Astrocyte (in vitro differentiated cells and primary cell): Measurements from ENCODE around the gene ZNF407. TPM values are rescaled to one million over a fixed set of nuclear protein-coding genes. Genes with fewer than 3 reads are reported as not detected.

Experiments
- DNase-seq: peaks from one replicate; pipeline ENCODE4 v3.0.0-alpha.2; 2010; ENCODE audit warnings: low read depth
- FAIRE-seq: peaks from 2 replicates; lab custom pipeline; 2011; peaks lifted over from hg19 to GRCh38; lab: Jason Lieb, UNC
- H2AFZ ChIP-seq: 2 replicates; pipeline ENCODE4 v1.6.0; 2012; ENCODE audit warnings: low read depth, low read length, inconsistent platforms
- H3K27ac ChIP-seq: 2 replicates; pipeline ENCODE4 v1.5.1; 2011; ENCODE audit warnings: low read depth, low read length, inconsistent platforms
- H3K27me3 ChIP-seq: 2 replicates; pipeline ENCODE4 v1.6.0; 2011; ENCODE audit warnings: low read length, inconsistent platforms; ENCODE audit not compliant: insufficient read depth
- H3K36me3 ChIP-seq: 2 replicates; pipeline ENCODE4 v1.5.1; 2011; ENCODE audit warnings: low read length, inconsistent platforms; ENCODE audit not compliant: insufficient read depth
- H3K4me1 ChIP-seq: 2 replicates; pipeline ENCODE4 v1.5.1; 2011; ENCODE audit warnings: low read length, inconsistent platforms; ENCODE audit not compliant: insufficient read depth
- H3K4me2 ChIP-seq: 2 replicates; pipeline ENCODE4 v1.6.0; 2012; ENCODE audit warnings: low read length, inconsistent platforms
- H3K4me3 ChIP-seq: 2 replicates; pipeline ENCODE4 v1.5.1; 2011; ENCODE audit warnings: low read depth, mild to moderate bottlenecking, low read length, inconsistent platforms; ENCODE audit not compliant: insufficient read depth
- H3K79me2 ChIP-seq: 2 replicates; pipeline ENCODE4 v1.6.0; 2012; ENCODE audit warnings: mild to moderate bottlenecking, low read length, inconsistent platforms; ENCODE audit not compliant: insufficient read depth
- H3K9ac ChIP-seq: 2 replicates; pipeline ENCODE4 v1.6.0; 2012; ENCODE audit warnings: mild to moderate bottlenecking, low read length, inconsistent platforms
- H3K9me3 ChIP-seq: 2 replicates; pipeline ENCODE4 v1.5.1; 2012; ENCODE audit warnings: low read depth, mild to moderate bottlenecking, low read length, inconsistent platforms; ENCODE audit not compliant: insufficient read depth
- H4K20me1 ChIP-seq: 2 replicates; pipeline ENCODE4 v1.6.0; 2012; ENCODE audit warnings: low read length, inconsistent platforms; ENCODE audit not compliant: insufficient read depth
- H3K27ac Mint-ChIP-seq: one replicate; pipeline ENCODE4 v1.8.0; 2021; ENCODE audit warnings: mild to moderate bottlenecking, mixed read lengths; ENCODE audit not compliant: unreplicated experiment
- H3K27me3 Mint-ChIP-seq: one replicate; pipeline ENCODE4 v1.8.0; 2021; ENCODE audit warnings: low read depth, mixed read lengths; ENCODE audit not compliant: unreplicated experiment
- H3K36me3 Mint-ChIP-seq: one replicate; pipeline ENCODE4 v1.8.0; 2021; ENCODE audit warnings: low read depth, mixed read lengths; ENCODE audit not compliant: unreplicated experiment
- H3K4me1 Mint-ChIP-seq: one replicate; pipeline ENCODE4 v1.8.0; 2021; ENCODE audit warnings: low read depth, mixed read lengths; ENCODE audit not compliant: unreplicated experiment
- H3K4me3 Mint-ChIP-seq: one replicate; pipeline ENCODE4 v1.8.0; 2021; ENCODE audit warnings: mild to moderate bottlenecking, moderate library complexity, mixed read lengths; ENCODE audit not compliant: unreplicated experiment
- H3K9me3 Mint-ChIP-seq: one replicate; pipeline ENCODE4 v1.8.0; 2021; ENCODE audit warnings: mild to moderate bottlenecking, mixed read lengths; ENCODE audit not compliant: unreplicated experiment
- CTCF ChIP-seq: IDR thresholded peaks from 2 replicates; pipeline ENCODE4 v1.5.1; 2011; ENCODE audit warnings: low read depth, mild to moderate bottlenecking, inconsistent platforms, low read length, moderate library complexity; ENCODE audit not compliant: insufficient read depth
- EZH2 ChIP-seq: IDR thresholded peaks from 2 replicates; pipeline ENCODE4 v1.6.1; 2012; ENCODE audit warnings: mild to moderate bottlenecking, low read length, inconsistent platforms; ENCODE audit not compliant: insufficient read depth
- total RNA-seq: library from RNA; stranded (reverse); gene quantifications from 2 replicates; pipeline ENCODE4 v1.2.1, GENCODE V29; 2021

Gene ZNF407
- total RNA-seq, 1 donor from 2014 or later = 13.8 TPM

GRCh38 chr18:74784752-74785151, 187.1 kb downstream of the ZNF407 start:
- H3K27me3 Mint-ChIP-seq = no peaks in the 10 kb centered on the region
- H3K36me3 ChIP-seq = no peaks in the 10 kb centered on the region

GRCh38 chr18:74785632-74786031, 188.0 kb downstream of the ZNF407 start:
- Histone ChIP-seq H3K27ac (no peak overlapping the region), H4K20me1 (no peaks in the 10 kb centered on the region), H3K36me3 (no peaks in the 10 kb centered on the region), H2AFZ (no peak overlapping the region), H3K4me2 (no peak overlapping the region), H3K4me1 (no peaks in the 10 kb centered on the region), H3K9ac (no peak overlapping the region), H3K27me3 (no peaks in the 10 kb centered on the region), H3K9me3 (no peaks in the 10 kb centered on the region), H3K4me3 (no peak overlapping the region), H3K79me2 (no peaks in the 10 kb centered on the region)
- H3K36me3 Mint-ChIP-seq = no peaks in the 10 kb centered on the region
- no peak overlapping the region for H3K4me3 Mint-ChIP-seq
- TF ChIP-seq CTCF (no peak), EZH2 (no peak)
- FAIRE-seq (no peak), DNase-seq (no peak)
- no peaks in the 10 kb centered on the region for H3K27me3 Mint-ChIP-seq
- H3K4me1 Mint-ChIP-seq = no peaks in the 10 kb centered on the region
- no peak overlapping the region for H3K27ac Mint-ChIP-seq
- H3K9me3 Mint-ChIP-seq = no peaks in the 10 kb centered on the region

More at GRCh38 chr18:74784752-74785151, 187.1 kb downstream of the ZNF407 start:
- Mint-ChIP-seq H3K4me3 (no peak overlapping the region), H3K36me3 (no peaks in the 10 kb centered on the region), H3K27ac (no peak overlapping the region), H3K9me3 (no peaks in the 10 kb centered on the region), H3K4me1 (no peaks in the 10 kb centered on the region)
- no peak for DNase-seq
- no peak for FAIRE-seq
- H3K79me2 ChIP-seq = no peaks in the 10 kb centered on the region
- H4K20me1 ChIP-seq = no peaks in the 10 kb centered on the region
- no peak overlapping the region for H3K4me3 ChIP-seq
- no peak overlapping the region for H3K27ac ChIP-seq
- no peaks in the 10 kb centered on the region for H3K9me3 ChIP-seq
- H3K4me1 ChIP-seq = no peaks in the 10 kb centered on the region
- no peak overlapping the region for H3K9ac ChIP-seq
- no peak overlapping the region for H3K4me2 ChIP-seq
- no peaks in the 10 kb centered on the region for H3K27me3 ChIP-seq
- H2AFZ ChIP-seq = no peak overlapping the region
- TF ChIP-seq EZH2 (no peak), CTCF (no peak)

- Histone ChIP-seq H3K4me1 (no peaks in the 10 kb centered on the region), H3K4me2 (no peak overlapping the region), H3K4me3 (no peak overlapping the region), H3K9me3 (no peaks in the 10 kb centered on the region), H3K36me3 (no peaks in the 10 kb centered on the region), H3K27ac (no peak overlapping the region), H4K20me1 (no peaks in the 10 kb centered on the region), H3K79me2 (no peaks in the 10 kb centered on the region), H3K9ac (no peak overlapping the region), H3K27me3 (no peaks in the 10 kb centered on the region), H2AFZ (no peak overlapping the region)
- H3K4me1 Mint-ChIP-seq = peaks cover 4% of the 10 kb centered on the region
- H3K4me3 Mint-ChIP-seq = no peak overlapping the region
- no peaks in the 10 kb centered on the region for H3K9me3 Mint-ChIP-seq
- no peak for DNase-seq
- no peaks in the 10 kb centered on the region for H3K36me3 Mint-ChIP-seq
- no peaks in the 10 kb centered on the region for H3K27me3 Mint-ChIP-seq
- no peak for FAIRE-seq
- no peak overlapping the region for H3K27ac Mint-ChIP-seq
- no peak for TF ChIP-seq CTCF
Observed at GRCh38 chr18:74788657-74789056, 191.0 kb downstream of the ZNF407 start.
